A549 (cell line): Measurements from ENCODE around the gene CTPS2.

Experiments used
- CTCF ChIP-seq: fragments of >200 bp; sonication (Bioruptor Twin); formaldehyde crosslinking; IDR thresholded peaks from 3 replicates; pipeline ENCODE4 v1.5.1; 2016
- HDAC2 ChIP-seq: fragments of 200-600 bp; sonication (generic); IDR thresholded peaks from 2 replicates; pipeline ENCODE4 v1.6.1; 2016
- JUNB ChIP-seq: fragments of >200 bp; sonication (Bioruptor Twin); formaldehyde crosslinking; IDR thresholded peaks from 2 replicates; pipeline ENCODE4 v1.6.1; 2016
- MAZ ChIP-seq: fragments of 150-350 bp; IDR thresholded peaks from 2 replicates; pipeline ENCODE4 v1.6.1; 2014; ENCODE audit warnings: antibody characterized with exemption, low read depth, low read length, borderline replicate concordance
- MYC ChIP-seq: IDR thresholded peaks from 2 replicates; pipeline ENCODE4 v1.6.1; 2012; ENCODE audit warnings: mild to moderate bottlenecking, inconsistent platforms, low read length, improper control_type of control experiment, borderline replicate concordance
- POLR2A ChIP-seq: IDR thresholded peaks from 2 replicates; pipeline ENCODE4 v1.6.1; 2012; ENCODE audit warnings: mild to moderate bottlenecking, low read length
- SREBF2 ChIP-seq: fragments of 450-650 bp; IDR thresholded peaks from 2 replicates; pipeline ENCODE4 v1.6.1; 2014; ENCODE audit warnings: mild to moderate bottlenecking, moderate library complexity

GRCh38 chrX:16618422-16618821 lies 94.0 kb downstream of the CTPS2 start:
- TF ChIP-seq JUNB (no peak), HDAC2 (no peak), CTCF (no peak), POLR2A (no peak), MYC (no peak), MAZ (no peak), SREBF2 (no peak)
